Measurements from ENCODE around the gene ZBTB9.

Gene ZBTB9

GRCh38 chr6:33430334-33430733 is 24.0 kb upstream of the ZBTB9 start:
- TF ChIP-seq CTCF (IDR thresholded peaks at IDR 0.05; ENCODE audit: insufficient read depth, low read length, poor library complexity, severe bottlenecking) (no peak), EZH2phosphoT487 (conservative IDR thresholded peaks at IDR 0.05; ENCODE audit: low read length) (no peak)
- no peak overlapping the region for H3K4me3 ChIP-seq (ENCODE audit: insufficient read depth, low read length, poor library complexity, severe bottlenecking)
- H3K9me2 ChIP-seq (replicated peaks; ENCODE audit: insufficient read depth, low read length), result no peaks in the 10 kb centered on the region
- H3K9me3 ChIP-seq (ENCODE audit: insufficient read depth, low read length), result no peaks in the 10 kb centered on the region
- H3K27me3 ChIP-seq (ENCODE audit: low read length), result no peaks in the 10 kb centered on the region
- H3K36me3 ChIP-seq (ENCODE audit: low read length), result no peaks in the 10 kb centered on the region
- H3K27ac ChIP-seq (ENCODE audit: low read depth, low read length), result no peak overlapping the region
- no peak overlapping the region for H3K9ac ChIP-seq (ENCODE audit: low read length)
- no peaks in the 10 kb centered on the region for H4K20me1 ChIP-seq (ENCODE audit: low read depth, low read length)
- H3F3A ChIP-seq (ENCODE audit: insufficient read depth), result peaks cover 23% of the 10 kb centered on the region
- H3K4me2 ChIP-seq (ENCODE audit: low read depth, low read length, poor library complexity, severe bottlenecking), result no peak overlapping the region
- no peak overlapping the region for H2AFZ ChIP-seq (ENCODE audit: low read depth, low read length, severe bottlenecking)
- H3K79me2 ChIP-seq (ENCODE audit: insufficient read depth, low read length), result no peaks in the 10 kb centered on the region

- Histone ChIP-seq H3K9me2 (replicated peaks; ENCODE audit: insufficient read depth, low read length) (no peaks in the 10 kb centered on the region), H3K4me2 (ENCODE audit: low read depth, low read length, poor library complexity, severe bottlenecking) (no peak overlapping the region), H3K79me2 (ENCODE audit: insufficient read depth, low read length) (no peaks in the 10 kb centered on the region), H3K9ac (ENCODE audit: low read length) (no peak overlapping the region), H3K9me3 (ENCODE audit: insufficient read depth, low read length) (no peaks in the 10 kb centered on the region), H4K20me1 (ENCODE audit: low read depth, low read length) (no peaks in the 10 kb centered on the region), H3F3A (ENCODE audit: insufficient read depth) (peaks cover 20% of the 10 kb centered on the region), H3K27me3 (ENCODE audit: low read length) (no peaks in the 10 kb centered on the region), H3K27ac (ENCODE audit: low read depth, low read length) (no peak overlapping the region), H3K36me3 (ENCODE audit: low read length) (no peaks in the 10 kb centered on the region), H3K4me3 (ENCODE audit: insufficient read depth, low read length, poor library complexity, severe bottlenecking) (no peak overlapping the region), H2AFZ (ENCODE audit: low read depth, low read length, severe bottlenecking) (no peak overlapping the region)
- TF ChIP-seq CTCF (IDR thresholded peaks at IDR 0.05; ENCODE audit: insufficient read depth, low read length, poor library complexity, severe bottlenecking) (no peak), EZH2phosphoT487 (conservative IDR thresholded peaks at IDR 0.05; ENCODE audit: low read length) (no peak)
These were observed 23.1 kb upstream of the ZBTB9 start for GRCh38 chr6:33430991-33431879.

- Histone ChIP-seq H3K36me3 (ENCODE audit: low read length) (no peaks in the 10 kb centered on the region), H3K27me3 (ENCODE audit: low read length) (no peaks in the 10 kb centered on the region), H3F3A (ENCODE audit: insufficient read depth) (peaks cover 18% of the 10 kb centered on the region), H3K27ac (ENCODE audit: low read depth, low read length) (no peak overlapping the region), H3K9me2 (replicated peaks; ENCODE audit: insufficient read depth, low read length) (no peaks in the 10 kb centered on the region), H3K9me3 (ENCODE audit: insufficient read depth, low read length) (no peaks in the 10 kb centered on the region), H3K4me3 (ENCODE audit: insufficient read depth, low read length, poor library complexity, severe bottlenecking) (no peak overlapping the region), H3K79me2 (ENCODE audit: insufficient read depth, low read length) (no peaks in the 10 kb centered on the region), H3K9ac (ENCODE audit: low read length) (no peak overlapping the region), H3K4me2 (ENCODE audit: low read depth, low read length, poor library complexity, severe bottlenecking) (no peak overlapping the region), H4K20me1 (ENCODE audit: low read depth, low read length) (no peaks in the 10 kb centered on the region), H2AFZ (ENCODE audit: low read depth, low read length, severe bottlenecking) (no peak overlapping the region)
- TF ChIP-seq CTCF (IDR thresholded peaks at IDR 0.05; ENCODE audit: insufficient read depth, low read length, poor library complexity, severe bottlenecking) (no peak), EZH2phosphoT487 (conservative IDR thresholded peaks at IDR 0.05; ENCODE audit: low read length) (no peak)
These were observed 22.4 kb upstream of the ZBTB9 start for GRCh38 chr6:33431880-33432541.
